Measurements from ENCODE around the gene MTA1. TPM values are rescaled to one million over a fixed set of nuclear protein-coding genes. Genes with fewer than 3 reads are reported as not detected.
A peak's percentile ranks its signal among the peaks of the same experiment; 100 is the strongest.

The MTA1 gene
- total RNA-seq, 4 donors from 2014 or later: 49.0 to 94.2 (median 67.9) TPM

GRCh38 chr14:105492031-105492970, 72.7 kb downstream of the MTA1 start:
- Histone ChIP-seq H3K4me3 (peak overlapping the region; percentile 66 to 75 (median 74)), H3K36me3 (peaks cover 4 to 13% (median 8%) of the 10 kb centered on the region in 4 donors), H3K27me3 (peaks cover 0 to 7% (median 0%) of the 10 kb centered on the region in 4 donors), H3K27ac (replicated peaks in 1 of 4) (peak overlapping the region in 2 of 4 donors; percentile 93 to 99), H3K9me3 (no peaks in the 10 kb centered on the region), H3K4me1 (peaks cover 41 to 53% (median 45%) of the 10 kb centered on the region in 4 donors)
- intact Hi-C loops (cut with DNase I): no loop called here
- 84% methylated on average over 15 of the region's 24 CpGs for WGBS
- DNase-seq (ENCODE audit: extremely low spot score): no peak
- TF ChIP-seq POLR2AphosphoS5 (IDR thresholded peaks at IDR 0.05) (no peak), CTCF (IDR thresholded peaks at IDR 0.05) (no peak), EP300 (IDR thresholded peaks at IDR 0.05) (no peak), POLR2A (IDR thresholded peaks at IDR 0.05; ENCODE audit: low read depth) (no peak)

- peaks cover 32 to 44% (median 37%) of the 10 kb centered on the region in 4 donors for H3K4me1 ChIP-seq
- no peak overlapping the region for H3K27ac ChIP-seq (replicated peaks in 1 of 4)
- TF ChIP-seq CTCF (IDR thresholded peaks at IDR 0.05) (no peak), POLR2A (IDR thresholded peaks at IDR 0.05; ENCODE audit: low read depth) (no peak), POLR2AphosphoS5 (IDR thresholded peaks at IDR 0.05) (no peak), EP300 (IDR thresholded peaks at IDR 0.05) (no peak)
- intact Hi-C loops (cut with DNase I): no loop called here
- no peak for DNase-seq (ENCODE audit: extremely low spot score)
- no peaks in the 10 kb centered on the region for H3K27me3 ChIP-seq
- H3K9me3 ChIP-seq: no peaks in the 10 kb centered on the region
- 90% methylated on average over 18 of the region's 20 CpGs for WGBS
- H3K36me3 ChIP-seq: peaks cover 4 to 13% (median 8%) of the 10 kb centered on the region in 4 donors
- no peak overlapping the region for H3K4me3 ChIP-seq
Observed at GRCh38 chr14:105492971-105493871, 73.6 kb downstream of the MTA1 start.

- no peak for DNase-seq (ENCODE audit: extremely low spot score)
- Histone ChIP-seq H3K9me3 (no peaks in the 10 kb centered on the region), H3K27ac (replicated peaks in 1 of 4) (no peak overlapping the region), H3K36me3 (peaks cover 0 to 16% (median 8%) of the 10 kb centered on the region in 4 donors), H3K4me1 (peaks cover 27 to 35% (median 29%) of the 10 kb centered on the region in 4 donors), H3K4me3 (no peak overlapping the region), H3K27me3 (no peaks in the 10 kb centered on the region)
- TF ChIP-seq EP300 (IDR thresholded peaks at IDR 0.05) (no peak), POLR2A (IDR thresholded peaks at IDR 0.05; ENCODE audit: low read depth) (no peak)
- 84% methylated on average over 9 of the region's 16 CpGs for WGBS
- intact Hi-C loops (cut with DNase I): no loop called here
Observed at GRCh38 chr14:105493921-105494605, 74.4 kb downstream of the MTA1 start.

GRCh38 chr14:105494606-105494929, 74.9 kb downstream of the MTA1 start:
- TF ChIP-seq POLR2AphosphoS5 (IDR thresholded peaks at IDR 0.05) (no peak), CTCF (IDR thresholded peaks at IDR 0.05) (no peak), POLR2A (IDR thresholded peaks at IDR 0.05; ENCODE audit: low read depth) (no peak), EP300 (IDR thresholded peaks at IDR 0.05) (no peak)
- no peak for DNase-seq (ENCODE audit: extremely low spot score)

More at GRCh38 chr14:105494606-105494929, 74.9 kb downstream of the MTA1 start:
- H3K27ac ChIP-seq (replicated peaks in 1 of 4): no peak overlapping the region
- no peak overlapping the region for H3K4me3 ChIP-seq
- H3K27me3 ChIP-seq: no peaks in the 10 kb centered on the region
- intact Hi-C loops (cut with DNase I): no loop called here
- WGBS: 100% methylated on average over 6 of the region's 6 CpGs
- H3K9me3 ChIP-seq: no peaks in the 10 kb centered on the region
- H3K4me1 ChIP-seq: peaks cover 22 to 30% (median 24%) of the 10 kb centered on the region in 4 donors
- peaks cover 0 to 18% (median 8%) of the 10 kb centered on the region in 4 donors for H3K36me3 ChIP-seq
